Measurements from ENCODE around the gene FCRL5.

DNA sequence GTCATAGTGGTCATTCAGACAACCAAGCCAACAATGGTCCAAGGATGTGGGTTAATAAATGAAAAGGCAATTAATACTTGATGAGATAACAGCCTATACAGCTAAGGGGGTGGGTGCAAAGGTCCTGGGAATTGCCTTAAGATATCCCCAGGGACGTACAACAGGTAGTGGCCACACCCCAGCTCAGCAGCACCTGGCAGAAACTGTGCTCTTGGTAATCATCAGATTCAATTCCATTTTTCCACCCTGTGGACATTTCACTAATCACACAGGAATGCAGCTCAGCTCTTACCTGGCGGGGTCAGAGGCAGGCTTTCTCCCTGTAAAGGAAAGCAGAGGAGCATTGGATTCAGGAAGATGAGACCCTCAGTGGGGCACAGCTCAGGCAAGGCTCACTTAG lies 32.9 kb downstream of the FCRL5 start:
- TF ChIP-seq, protein P1, sequence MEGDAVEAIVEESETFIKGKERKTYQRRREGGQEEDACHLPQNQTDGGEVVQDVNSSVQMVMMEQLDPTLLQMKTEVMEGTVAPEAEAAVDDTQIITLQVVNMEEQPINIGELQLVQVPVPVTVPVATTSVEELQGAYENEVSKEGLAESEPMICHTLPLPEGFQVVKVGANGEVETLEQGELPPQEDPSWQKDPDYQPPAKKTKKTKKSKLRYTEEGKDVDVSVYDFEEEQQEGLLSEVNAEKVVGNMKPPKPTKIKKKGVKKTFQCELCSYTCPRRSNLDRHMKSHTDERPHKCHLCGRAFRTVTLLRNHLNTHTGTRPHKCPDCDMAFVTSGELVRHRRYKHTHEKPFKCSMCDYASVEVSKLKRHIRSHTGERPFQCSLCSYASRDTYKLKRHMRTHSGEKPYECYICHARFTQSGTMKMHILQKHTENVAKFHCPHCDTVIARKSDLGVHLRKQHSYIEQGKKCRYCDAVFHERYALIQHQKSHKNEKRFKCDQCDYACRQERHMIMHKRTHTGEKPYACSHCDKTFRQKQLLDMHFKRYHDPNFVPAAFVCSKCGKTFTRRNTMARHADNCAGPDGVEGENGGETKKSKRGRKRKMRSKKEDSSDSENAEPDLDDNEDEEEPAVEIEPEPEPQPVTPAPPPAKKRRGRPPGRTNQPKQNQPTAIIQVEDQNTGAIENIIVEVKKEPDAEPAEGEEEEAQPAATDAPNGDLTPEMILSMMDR (conservative IDR thresholded peaks at IDR 0.05; ENCODE audit: low read depth, low read length), result no peak
- TF ChIP-seq EZH2 (IDR thresholded peaks at IDR 0.05; ENCODE audit: borderline replicate concordance, low read depth, low read length, poor library complexity, severe bottlenecking), result no peak
